GM21367 (cell line): ENCODE data around the gene NFIL3.
A peak's percentile ranks its signal among the peaks of the same experiment; 100 is the strongest.
"Not testable (repeated sequence)": the region's sequence is repeated elsewhere in the genome, so short reads cannot be mapped to it uniquely, and the experiment has no call there.

Experiments
- ATAC-seq: cut with Tn5 transposase; IDR thresholded peaks from one replicate; pipeline ENCODE4 v1.9.1; 2021; ENCODE audit not compliant: unreplicated experiment

Gene NFIL3

DNA sequence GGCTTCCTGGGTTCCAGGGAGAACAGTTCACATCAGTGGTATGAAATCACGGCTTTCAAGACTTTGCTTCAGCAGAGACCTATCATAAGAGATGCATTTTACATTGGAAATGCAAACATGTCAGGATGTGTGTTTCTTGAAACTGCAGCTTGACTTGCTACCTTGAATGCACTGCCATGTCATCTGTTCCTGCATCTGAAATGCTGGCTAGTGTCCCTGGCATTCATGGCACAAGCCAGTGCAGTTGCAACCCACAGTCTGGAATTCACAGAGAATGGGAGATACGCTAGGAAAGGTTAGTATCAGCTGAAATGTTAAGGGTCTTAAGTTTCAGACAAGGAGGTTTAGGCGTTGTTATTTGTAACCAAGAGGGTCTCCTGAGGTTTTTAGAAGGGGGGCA, 24.7 kb downstream of the NFIL3 start:
- ATAC-seq: no peak

GRCh38 chr9:91395553-91396471, 27.8 kb downstream of the NFIL3 start:
- ATAC-seq: peak; percentile 71

DNA sequence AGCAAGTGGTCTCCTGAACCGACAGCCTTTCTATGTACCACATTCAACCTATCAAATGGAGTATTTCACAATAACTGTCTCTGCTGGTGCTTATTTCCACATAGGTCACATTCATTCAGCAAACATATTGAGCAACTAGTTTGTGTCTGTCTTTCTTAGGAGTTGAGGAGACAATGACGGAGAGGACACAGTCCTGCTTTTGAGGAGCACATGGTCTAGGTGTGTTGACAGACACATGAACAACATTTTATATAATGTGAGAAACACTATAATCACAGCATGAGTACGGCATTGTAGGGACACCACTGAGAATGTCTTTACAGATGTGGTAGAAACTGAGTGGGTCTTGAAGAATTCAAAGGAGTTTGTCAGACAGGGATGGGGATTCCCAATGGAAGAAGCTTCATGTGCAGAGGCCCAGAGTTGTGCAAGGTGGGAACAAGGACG, 28.5 kb downstream of the NFIL3 start:
- no peak for ATAC-seq

DNA sequence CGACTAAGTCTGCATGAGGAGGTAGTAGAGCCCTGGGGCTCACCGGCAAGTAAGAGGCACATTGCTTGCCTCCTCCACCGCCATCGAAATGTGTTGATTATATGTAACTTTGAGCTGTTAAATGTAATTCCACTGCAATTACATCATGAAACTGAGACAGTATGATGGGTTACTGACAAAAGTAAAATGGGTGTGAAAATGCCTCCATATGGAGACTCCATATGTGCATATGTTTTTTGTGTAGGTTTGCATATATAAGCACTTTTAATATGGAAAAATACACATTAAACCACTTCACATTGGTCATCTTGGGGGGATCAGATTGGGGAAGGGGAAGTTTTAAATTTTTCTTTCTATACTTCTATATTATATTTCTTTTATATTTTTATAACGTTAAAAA, 29.8 kb downstream of the NFIL3 start:
- no peak for ATAC-seq

- ATAC-seq: no peak
These were observed 31.2 kb downstream of the NFIL3 start for GRCh38 chr9:91392435-91392834.

DNA sequence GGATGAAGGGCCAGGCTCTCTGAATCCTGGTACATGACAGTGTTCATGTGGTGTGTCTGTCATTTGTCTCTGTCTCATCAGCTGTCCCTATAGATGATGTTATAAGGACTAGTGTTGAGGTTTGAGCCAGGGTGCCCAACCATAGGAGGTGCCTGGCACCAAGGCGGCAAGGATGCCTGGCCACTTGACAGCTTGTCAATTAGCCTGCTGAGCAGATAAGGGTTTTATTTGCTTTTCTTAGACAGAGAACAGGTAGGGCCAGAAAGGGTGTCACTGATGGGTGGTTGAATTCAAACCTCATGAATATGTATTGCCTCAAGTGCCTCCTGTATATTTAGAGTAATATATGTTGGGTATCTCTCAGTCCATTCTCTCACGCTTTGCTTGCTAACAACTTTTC, 31.8 kb downstream of the NFIL3 start:
- ATAC-seq: no peak

DNA sequence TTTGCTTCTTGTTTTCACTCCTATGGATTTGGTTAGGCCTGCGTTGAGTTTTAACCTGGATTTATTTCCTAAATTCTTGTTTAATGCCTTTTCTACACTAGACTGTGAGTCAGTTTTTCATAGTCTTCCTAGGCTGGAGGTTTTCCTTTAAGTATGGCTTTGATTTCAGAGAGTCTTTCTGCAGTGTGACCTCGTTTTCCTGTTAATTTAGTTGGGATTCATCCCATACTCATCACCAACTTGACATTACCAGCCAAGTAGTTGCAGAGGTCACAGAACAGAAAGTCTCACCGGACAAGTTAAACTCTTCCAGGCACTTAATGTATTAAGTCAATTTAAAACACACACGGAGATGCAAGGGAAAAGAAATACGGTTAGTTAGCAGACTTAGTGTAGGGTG, 32.2 kb downstream of the NFIL3 start:
- no peak for ATAC-seq

DNA sequence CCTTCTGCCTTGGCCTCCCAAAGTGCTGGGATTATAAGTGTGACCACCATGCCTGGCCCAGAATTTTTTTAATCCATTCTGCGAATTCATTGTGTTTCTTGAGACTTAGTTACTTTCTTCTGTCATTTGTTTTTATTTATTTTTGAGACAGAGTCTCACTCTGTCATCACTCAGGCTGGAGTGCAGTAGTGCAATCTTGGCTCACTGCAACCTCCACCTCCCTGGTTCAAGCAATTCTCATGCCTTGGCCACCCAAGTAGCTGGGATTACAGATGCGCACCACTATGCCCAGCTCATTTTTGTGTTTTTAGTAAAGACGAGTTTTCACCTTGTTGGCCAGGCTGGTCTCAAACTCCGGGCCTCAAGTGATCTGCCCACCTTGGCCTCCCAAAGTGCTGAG, 33.9 kb downstream of the NFIL3 start:
- ATAC-seq: not testable (repeated sequence)

DNA sequence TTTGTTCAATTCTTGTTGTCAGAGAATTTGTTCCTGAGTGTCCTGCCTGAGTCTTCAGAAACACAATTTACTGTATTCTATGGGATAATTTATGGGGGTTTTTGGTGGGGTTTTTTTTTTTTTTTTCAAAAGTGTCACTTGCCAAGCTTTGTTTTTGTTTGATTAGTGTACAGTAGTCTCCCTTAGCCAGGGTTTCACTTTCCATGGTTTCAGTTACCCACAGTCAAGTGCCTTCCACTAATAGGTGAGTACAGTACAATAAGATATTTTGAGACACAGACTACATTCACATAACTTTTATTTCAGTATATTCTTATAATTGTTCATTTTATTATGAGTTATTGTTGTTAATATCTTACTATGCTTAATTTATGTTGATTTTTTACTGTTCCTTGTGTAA, 36.9 kb downstream of the NFIL3 start:
- ATAC-seq: no peak

- no peak for ATAC-seq
These were observed 38.7 kb downstream of the NFIL3 start for GRCh38 chr9:91384954-91385353.

DNA sequence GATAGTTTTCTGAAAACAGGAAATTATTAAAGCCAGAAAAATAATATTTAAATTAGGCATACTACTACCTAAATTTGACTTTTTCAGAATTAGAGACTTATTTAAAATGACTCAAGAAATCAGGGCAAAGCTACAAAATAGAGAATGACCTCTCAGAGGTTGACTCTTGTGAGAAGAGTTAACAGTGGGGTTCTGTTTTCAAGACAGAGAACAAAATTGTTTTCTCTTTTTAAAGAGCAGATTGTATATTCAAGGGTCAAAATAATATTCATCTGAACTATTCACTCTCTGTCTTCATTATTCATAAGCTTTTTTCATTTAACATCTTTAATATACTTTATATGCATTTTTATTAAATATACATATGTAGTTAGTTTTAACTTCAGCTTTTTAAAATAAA, 40.1 kb downstream of the NFIL3 start:
- no peak for ATAC-seq

DNA sequence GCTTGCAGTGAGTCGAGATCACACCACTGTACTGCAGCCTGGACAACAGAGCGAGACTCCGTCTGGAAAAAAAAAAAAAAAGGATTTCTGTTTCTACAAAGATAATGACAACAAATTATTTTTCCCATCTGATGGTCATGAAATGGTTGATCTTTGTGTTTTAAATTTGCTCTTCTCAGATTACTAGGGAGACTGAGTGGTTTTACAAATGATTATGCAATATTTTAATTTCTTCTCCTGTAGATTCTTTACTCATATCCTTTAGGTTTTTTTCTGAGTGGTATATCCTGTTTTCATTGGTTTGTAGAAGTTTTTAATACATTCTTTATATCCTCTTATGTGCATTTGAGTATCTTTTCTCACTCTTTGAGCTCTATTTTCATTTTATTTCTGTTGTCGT, 41.3 kb downstream of the NFIL3 start:
- ATAC-seq: no peak

DNA sequence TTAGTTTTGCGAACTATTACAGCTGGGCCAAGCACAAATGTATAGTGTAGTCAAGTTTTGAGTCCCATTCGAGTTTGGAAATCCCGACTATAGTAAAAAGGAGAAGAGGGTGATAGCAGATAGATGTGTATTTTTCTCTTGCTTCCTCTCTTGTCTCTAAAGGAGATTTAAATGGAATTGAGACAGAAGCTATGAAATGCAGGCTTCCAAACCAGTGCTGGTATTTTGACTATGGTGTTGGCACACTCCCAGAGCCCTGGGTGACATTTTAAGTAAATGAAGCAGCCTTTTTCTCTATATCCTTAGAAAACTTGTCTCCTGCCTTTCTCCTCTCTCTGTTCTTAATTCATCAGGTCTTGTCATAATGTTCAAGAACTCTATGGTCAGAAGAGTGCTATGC, 44.2 kb downstream of the NFIL3 start:
- ATAC-seq: no peak

GRCh38 chr9:91378695-91379127, 44.9 kb downstream of the NFIL3 start:
- no peak for ATAC-seq

DNA sequence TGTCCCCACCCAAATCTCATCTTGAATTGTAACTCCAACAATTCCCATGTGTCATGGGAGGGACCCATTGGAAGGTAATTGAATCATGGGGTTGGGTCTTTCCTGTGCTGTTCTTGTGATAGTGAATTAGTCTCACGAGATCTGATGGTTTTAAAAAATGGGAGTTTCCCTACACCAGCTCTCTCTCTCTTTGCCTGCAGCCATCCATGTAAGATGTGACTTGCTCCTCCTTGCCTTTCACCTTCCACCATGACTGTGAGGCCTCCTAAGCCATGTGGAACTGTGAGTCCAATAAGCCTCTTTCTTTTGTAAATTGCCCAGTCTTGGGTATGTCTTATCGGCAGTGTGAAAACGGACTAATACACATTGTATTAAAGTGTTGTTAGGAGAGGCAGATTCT, 45.6 kb downstream of the NFIL3 start:
- not testable (repeated sequence) for ATAC-seq

GRCh38 chr9:91376239-91376638, 47.4 kb downstream of the NFIL3 start:
- no peak for ATAC-seq

GRCh38 chr9:91374939-91375338, 48.7 kb downstream of the NFIL3 start:
- no peak for ATAC-seq

DNA sequence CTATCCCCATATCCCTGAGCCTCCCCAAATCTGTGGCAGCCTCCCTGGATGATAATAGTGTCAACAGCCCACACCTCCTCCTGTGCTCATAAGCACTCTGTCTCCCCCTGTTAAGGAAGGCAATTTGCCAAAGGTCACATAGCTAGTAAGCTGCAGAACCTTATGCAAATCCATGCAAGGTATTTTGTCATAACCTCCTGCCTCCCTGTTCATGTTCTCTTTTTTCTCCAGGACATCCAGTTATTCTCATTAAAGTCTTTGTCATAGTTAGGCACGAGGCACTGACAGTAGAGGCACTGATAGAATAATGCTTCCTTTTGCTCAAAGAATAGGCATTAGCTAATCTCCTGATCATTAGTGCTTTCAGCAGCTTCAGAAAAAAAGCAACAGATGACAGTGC, 51.7 kb downstream of the NFIL3 start:
- no peak for ATAC-seq

DNA sequence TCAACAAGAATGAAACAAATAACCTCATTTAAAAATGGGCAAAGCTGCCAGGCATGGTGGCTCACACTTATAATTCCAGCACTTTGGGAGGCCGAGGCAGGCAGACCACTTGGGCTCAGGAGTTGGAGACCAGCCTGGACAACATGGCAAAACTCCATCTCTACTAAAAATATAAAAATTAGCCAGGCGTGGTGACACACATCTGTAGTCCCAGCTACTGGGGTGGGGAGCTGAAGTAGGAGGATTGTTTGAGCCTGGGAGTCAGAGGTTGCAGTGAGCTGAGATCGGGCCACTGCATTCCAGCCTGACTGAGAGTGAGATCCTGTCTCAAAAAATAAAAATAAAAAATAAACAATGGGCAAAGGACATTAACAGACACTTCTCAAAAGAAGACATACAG, 53.6 kb downstream of the NFIL3 start:
- not testable (repeated sequence) for ATAC-seq

GRCh38 chr9:91364702-91365101, 58.9 kb downstream of the NFIL3 start:
- ATAC-seq: no peak

GRCh38 chr9:91364005-91364404, 59.6 kb downstream of the NFIL3 start:
- ATAC-seq: no peak

- no peak for ATAC-seq
These were observed 61.5 kb downstream of the NFIL3 start for GRCh38 chr9:91362051-91362611.
